ENCODE data around the gene IGF2R. TPM values are rescaled to one million over a fixed set of nuclear protein-coding genes. Genes with fewer than 3 reads are reported as not detected.

Gene IGF2R
- total RNA-seq, 2 donors from 2014 or later: 60.3 to 91.3 TPM

DNA sequence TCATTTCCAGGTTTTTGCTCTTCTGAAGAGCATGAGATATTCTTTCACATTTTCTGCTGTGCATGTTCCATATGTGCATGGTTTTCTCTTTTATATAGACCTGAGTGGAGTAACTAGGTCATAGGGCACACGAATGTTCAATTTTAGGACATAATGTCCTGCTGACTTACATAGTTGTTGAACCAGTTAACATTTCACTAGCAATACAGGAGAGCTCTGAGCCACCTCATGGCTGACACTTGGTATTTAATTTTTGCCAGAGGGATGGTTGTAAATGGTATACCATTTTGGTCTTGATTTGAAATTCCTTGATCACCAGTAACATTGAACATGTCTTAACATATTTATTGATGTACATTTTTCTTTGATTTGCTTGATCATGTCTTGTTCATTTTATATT, 38.3 kb downstream of the IGF2R start:
- no peaks in the 10 kb centered on the region for H3K4me1 ChIP-seq (replicated peaks)
- no peaks in the 10 kb centered on the region for H3K36me3 ChIP-seq
- intact Hi-C loops (cut with DNase I): no loop called here
- 72% methylated on average over 1 of the region's 1 CpG for WGBS
- H3K27ac ChIP-seq: no peak overlapping the region
- no peak for TF ChIP-seq CTCF (IDR thresholded peaks at IDR 0.05)
- no peak for TF ChIP-seq POLR2AphosphoS5 (IDR thresholded peaks at IDR 0.05)
- TF ChIP-seq POLR2A (IDR thresholded peaks at IDR 0.05): no peak
- DNase-seq (ENCODE audit: low spot score): no peak
- no peaks in the 10 kb centered on the region for H3K9me3 ChIP-seq
- H3K4me3 ChIP-seq: no peak overlapping the region
- H3K27me3 ChIP-seq (replicated peaks; ENCODE audit: insufficient read depth): no peaks in the 10 kb centered on the region

- no peak for DNase-seq (ENCODE audit: low spot score)
- WGBS: 5% methylated on average over 2 of the region's 2 CpGs
- intact Hi-C loops (cut with DNase I): no loop called here
- Histone ChIP-seq H3K4me1 (replicated peaks) (no peaks in the 10 kb centered on the region), H3K27me3 (replicated peaks; ENCODE audit: insufficient read depth) (no peaks in the 10 kb centered on the region), H3K36me3 (no peaks in the 10 kb centered on the region), H3K9me3 (no peaks in the 10 kb centered on the region), H3K27ac (no peak overlapping the region), H3K4me3 (no peak overlapping the region)
- no peak for TF ChIP-seq POLR2AphosphoS5 (IDR thresholded peaks at IDR 0.05)
- TF ChIP-seq POLR2A (IDR thresholded peaks at IDR 0.05): no peak
- TF ChIP-seq CTCF (IDR thresholded peaks at IDR 0.05): no peak
Measured at GRCh38 chr6:160007611-160008010, 38.7 kb downstream of the IGF2R start.

DNA sequence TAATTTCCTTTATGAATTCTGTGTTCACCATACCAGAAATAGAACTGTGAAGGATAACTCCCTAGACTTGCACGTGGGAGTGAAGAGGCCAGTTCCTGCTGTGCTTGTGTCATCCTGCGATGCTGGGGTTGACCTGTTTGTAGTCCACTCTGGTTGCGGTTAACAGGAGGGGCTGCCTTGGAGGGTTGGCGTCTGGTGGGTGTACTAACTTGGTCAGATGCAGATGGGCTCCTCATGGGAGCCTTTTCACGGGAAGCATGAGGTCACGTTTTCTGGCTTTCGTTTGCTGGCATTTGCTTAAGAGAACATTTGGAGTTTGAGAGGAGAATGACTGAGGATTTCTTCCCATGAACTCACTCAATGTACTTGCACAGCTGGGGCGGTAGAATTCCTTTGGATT, 41.2 kb downstream of the IGF2R start:
- no peak for TF ChIP-seq POLR2AphosphoS5 (IDR thresholded peaks at IDR 0.05)
- H3K27ac ChIP-seq: no peak overlapping the region
- 78% methylated on average over 8 of the region's 8 CpGs for WGBS
- no peaks in the 10 kb centered on the region for H3K9me3 ChIP-seq
- intact Hi-C loops (cut with DNase I): no loop called here
- no peaks in the 10 kb centered on the region for H3K27me3 ChIP-seq (replicated peaks; ENCODE audit: insufficient read depth)
- H3K4me1 ChIP-seq (replicated peaks): peaks cover 3% of the 10 kb centered on the region
- no peak overlapping the region for H3K4me3 ChIP-seq
- H3K36me3 ChIP-seq: no peaks in the 10 kb centered on the region
- DNase-seq (ENCODE audit: low spot score): no peak

DNA sequence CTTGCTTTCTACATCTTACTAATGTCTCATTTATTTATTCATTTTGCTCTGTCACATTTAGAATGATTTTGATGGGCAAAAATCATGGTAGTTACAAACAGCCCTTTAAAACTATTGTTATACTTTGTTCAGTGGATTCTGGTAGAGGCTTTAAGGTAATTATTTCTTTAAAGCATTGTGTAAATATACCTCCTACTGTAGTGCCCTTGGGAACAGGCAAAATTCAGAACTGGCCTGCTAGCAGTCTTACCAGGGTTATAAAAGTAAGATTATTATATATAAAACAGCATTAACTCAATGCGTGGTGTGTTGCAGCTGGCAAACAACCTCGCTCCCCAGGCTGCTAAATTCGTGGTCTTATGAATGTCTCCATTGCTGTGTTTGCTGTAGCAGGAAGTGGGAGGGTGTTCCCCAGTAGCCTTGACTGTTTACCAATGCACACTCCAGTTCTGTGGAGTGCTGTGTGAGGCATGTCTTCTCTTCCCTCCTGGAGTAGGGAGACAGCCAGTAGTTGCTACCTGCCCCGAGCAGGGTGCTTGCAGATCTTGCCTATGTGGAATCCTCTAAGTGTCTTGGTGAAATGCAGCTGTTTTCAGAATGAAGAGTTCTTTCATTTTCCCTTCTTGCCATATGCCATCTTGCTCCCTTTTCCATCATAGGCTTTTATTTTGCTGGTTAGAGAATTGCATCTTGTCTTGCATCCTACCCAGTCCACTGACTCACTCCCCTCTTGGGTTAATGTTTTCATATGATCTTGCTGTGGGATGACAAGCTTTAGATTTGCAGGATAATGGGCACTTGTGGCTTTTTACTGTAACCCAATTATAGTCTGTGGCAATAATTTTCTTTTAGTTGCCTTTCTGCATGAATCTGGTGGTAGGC, 45.3 kb downstream of the IGF2R start:
- H3K4me3 ChIP-seq: no peak overlapping the region
- H3K4me1 ChIP-seq (replicated peaks): peaks cover 3% of the 10 kb centered on the region
- TF ChIP-seq POLR2AphosphoS5 (IDR thresholded peaks at IDR 0.05): no peak
- no peak for TF ChIP-seq CTCF (IDR thresholded peaks at IDR 0.05)
- no peak for TF ChIP-seq POLR2A (IDR thresholded peaks at IDR 0.05)
- no peak overlapping the region for H3K27ac ChIP-seq
- no peaks in the 10 kb centered on the region for H3K36me3 ChIP-seq
- no peak for DNase-seq (ENCODE audit: low spot score)
- intact Hi-C loops (cut with DNase I): no loop called here
- WGBS: 43% methylated on average over 4 of the region's 4 CpGs
- no peaks in the 10 kb centered on the region for H3K27me3 ChIP-seq (replicated peaks; ENCODE audit: insufficient read depth)
- no peaks in the 10 kb centered on the region for H3K9me3 ChIP-seq

GRCh38 chr6:160014869-160015182, 45.9 kb downstream of the IGF2R start:
- 79% methylated on average over 2 of the region's 2 CpGs for WGBS

More at GRCh38 chr6:160014869-160015182, 45.9 kb downstream of the IGF2R start:
- Histone ChIP-seq H3K27me3 (replicated peaks; ENCODE audit: insufficient read depth) (no peaks in the 10 kb centered on the region), H3K9me3 (no peaks in the 10 kb centered on the region), H3K4me3 (no peak overlapping the region), H3K4me1 (replicated peaks) (peaks cover 3% of the 10 kb centered on the region), H3K36me3 (no peaks in the 10 kb centered on the region), H3K27ac (no peak overlapping the region)
- intact Hi-C loops (cut with DNase I): no loop called here
- no peak for TF ChIP-seq POLR2AphosphoS5 (IDR thresholded peaks at IDR 0.05)
- TF ChIP-seq CTCF (IDR thresholded peaks at IDR 0.05): no peak
- DNase-seq (ENCODE audit: low spot score): no peak
